ENCODE data around the gene SHB. TPM values are rescaled to one million over a fixed set of nuclear protein-coding genes. Genes with fewer than 3 reads are reported as not detected.
A peak's percentile ranks its signal among the peaks of the same experiment; 100 is the strongest.

The SHB gene
- total and polyA plus RNA-seq, 2 of the 13 experiments (the other 11 are each of a cell fraction or from before 2014, with no cell fraction given): 19.4 to 20.7 TPM

DNA sequence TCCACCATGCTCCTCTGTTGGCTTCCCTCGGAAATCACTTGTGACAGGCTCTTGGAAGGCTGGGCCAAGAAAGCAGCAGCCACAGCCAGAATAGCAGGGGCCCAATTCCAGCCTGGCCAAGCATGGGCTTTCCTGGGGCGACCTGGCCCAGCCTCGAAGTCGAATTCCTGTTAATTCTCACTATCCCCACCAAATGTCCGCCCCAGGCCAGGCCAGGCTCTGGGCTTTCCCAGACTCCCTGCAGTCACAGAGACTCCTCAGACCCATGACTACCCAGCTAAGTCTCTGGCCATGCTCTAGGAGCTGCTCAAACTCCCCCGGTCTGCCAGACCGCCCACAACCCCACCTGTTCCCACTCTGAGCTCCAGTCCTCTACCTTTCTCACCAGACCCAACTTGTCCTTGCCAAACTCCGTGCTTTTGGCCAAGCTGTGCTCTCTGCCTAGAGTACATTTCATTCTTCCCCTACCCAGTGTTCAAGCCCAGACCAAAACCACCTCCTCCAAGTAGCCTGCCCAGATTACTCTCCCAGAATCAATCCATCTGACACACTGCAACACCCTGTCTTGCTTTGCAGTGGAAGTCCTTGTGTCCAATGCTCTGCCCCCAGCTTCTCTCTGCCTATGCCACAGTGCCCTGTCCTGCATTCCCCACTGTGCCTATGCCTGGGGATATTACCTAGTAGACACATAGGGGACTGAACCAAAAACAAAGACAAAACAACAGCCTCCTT is 26.2 kb downstream of the SHB start:
- WGBS (ENCODE audit: low lambda C conversion rate): 97% methylated on average over 4 of the region's 8 CpGs
- in situ Hi-C loops (cut with HindIII; ENCODE audit: extremely low pct_ligation_motif_present, low pct_unique_long_range_greater_than_20kb): no loop called here

DNA sequence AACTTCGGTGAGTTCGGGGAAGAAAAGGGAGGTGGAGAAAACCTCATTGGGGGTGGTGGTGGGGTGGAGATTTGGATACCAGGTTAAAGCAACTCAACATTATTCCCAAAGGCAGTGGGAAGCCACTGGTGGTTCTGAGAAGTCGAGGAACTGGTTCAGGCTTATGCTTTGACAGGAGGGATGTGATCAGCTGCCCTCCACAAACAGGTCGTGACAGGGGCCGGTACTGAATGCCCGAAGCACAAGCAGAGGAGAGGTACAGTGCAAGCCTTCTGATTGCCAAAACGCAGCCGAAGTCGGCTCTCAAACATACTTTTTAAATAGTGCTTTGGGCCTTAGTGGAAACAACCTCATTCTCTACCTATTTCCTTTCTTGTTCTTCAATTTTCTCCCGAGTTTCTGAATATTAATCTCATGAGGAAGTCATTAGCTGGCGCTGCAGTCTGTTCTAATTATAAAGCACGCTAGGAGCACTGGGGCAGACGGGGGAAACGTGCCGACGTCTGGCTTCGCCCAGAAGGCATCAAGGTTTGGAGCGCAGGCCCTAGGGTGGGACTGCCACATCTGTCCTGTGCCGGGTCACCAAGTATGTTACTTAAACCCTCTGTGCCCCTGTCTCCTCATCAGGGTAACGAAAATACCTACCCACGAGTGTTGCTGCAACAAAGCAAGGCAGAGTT is 27.3 kb downstream of the SHB start:
- in situ Hi-C loops (cut with HindIII; ENCODE audit: extremely low pct_ligation_motif_present, low pct_unique_long_range_greater_than_20kb) (no loop called here), intact Hi-C loops (cut with micrococcal nuclease; ENCODE audit: unreplicated experiment) (loop anchor here (10.0 kb wide), 1 partner anchor 393 kb away; no protein-coding TSS in a partner anchor)
- peaks cover 31% of the 10 kb centered on the region; the same call in 1 of the 2 replicates for H4K20me1 ChIP-seq (ENCODE audit: insufficient read depth, low read length)
- H3K9me3 ChIP-seq (ENCODE audit: low read length): no peaks in the 10 kb centered on the region
- H2AFZ ChIP-seq (ENCODE audit: low read length): no peak overlapping the region
- no peak overlapping the region for H3K9ac ChIP-seq (ENCODE audit: insufficient read depth, low read depth, low read length)
- no peak overlapping the region for H3K4me2 ChIP-seq (ENCODE audit: low read depth, low read length)
- no peak overlapping the region for H3K4me3 ChIP-seq (replicated peaks in 1 of 3; ENCODE audit: insufficient read depth in 1 of 3, low read depth in 2 of 3, low read length in 3 of 3)
- WGBS (ENCODE audit: low lambda C conversion rate): 96% methylated on average over 21 of the region's 21 CpGs
- TF ChIP-seq NFKBIZ (CRISPR knock-in tag; IDR thresholded peaks at IDR 0.05) (no peak), ZNF761 (CRISPR knock-in tag; conservative IDR thresholded peaks at IDR 0.05) (no peak), MEIS1 (CRISPR knock-in tag; IDR thresholded peaks at IDR 0.05; ENCODE audit: borderline replicate concordance) (no peak), MXI1 (IDR thresholded peaks at IDR 0.05; ENCODE audit: borderline replicate concordance, low read depth, low read length) (no peak), TOPORS (CRISPR knock-in tag; IDR thresholded peaks at IDR 0.05) (no peak), ZSCAN9 (CRISPR knock-in tag; IDR thresholded peaks at IDR 0.05; ENCODE audit: borderline replicate concordance) (no peak)
- peaks cover 94% of the 10 kb centered on the region for H3K4me1 ChIP-seq (ENCODE audit: insufficient read depth, low read length)
- no peak overlapping the region for H3K27ac ChIP-seq (ENCODE audit: extremely low read length, insufficient read depth, low read length)
- DNase-seq (ENCODE audit: low spot score) (no peak), ATAC-seq (no peak), FAIRE-seq (no peak)
- BruUV-seq (replicated peaks): no TSS peak
- H3K79me2 ChIP-seq (ENCODE audit: insufficient read depth, low read length): peaks cover 98% of the 10 kb centered on the region
- H3K36me3 ChIP-seq (replicated peaks in 1 of 2; ENCODE audit: control insufficient read depth in 1 of 2, insufficient read depth in 2 of 2, low read length in 2 of 2): peaks cover 8 to 46% of the 10 kb centered on the region in 2 experiments
- H3K27me3 ChIP-seq (ENCODE audit: control insufficient read depth in 1 of 2, insufficient read depth in 2 of 2, low read length in 2 of 2): no peaks in the 10 kb centered on the region
- ChIA-PET CTCF (ENCODE audit: low intra/inter-chr PET ratio, low total read pairs) (no interaction called here), POLR2A (no interaction called here)

More for the DNA sequence above, 26.2 kb downstream of the SHB start:
- H3K4me2 ChIP-seq (ENCODE audit: low read depth, low read length): no peak overlapping the region
- DNase-seq (ENCODE audit: low spot score): no peak
- intact Hi-C loops (cut with micrococcal nuclease; ENCODE audit: unreplicated experiment): loop anchor here (10.0 kb wide), 1 partner anchor 392 kb away; no protein-coding TSS in a partner anchor
- H3K27me3 ChIP-seq (ENCODE audit: control insufficient read depth in 1 of 2, insufficient read depth in 2 of 2, low read length in 2 of 2): no peaks in the 10 kb centered on the region
- no peak for ATAC-seq
- no peak for FAIRE-seq
- CTCF ChIA-PET (ENCODE audit: low intra/inter-chr PET ratio, low total read pairs): no interaction called here
- H3K79me2 ChIP-seq (ENCODE audit: insufficient read depth, low read length): peaks cover 94% of the 10 kb centered on the region
- no peak overlapping the region for H3K4me3 ChIP-seq (replicated peaks in 1 of 3; ENCODE audit: insufficient read depth in 1 of 3, low read depth in 2 of 3, low read length in 3 of 3)
- H3K9ac ChIP-seq (ENCODE audit: insufficient read depth, low read depth, low read length): no peak overlapping the region
- H4K20me1 ChIP-seq (ENCODE audit: insufficient read depth, low read length): peaks cover 20% of the 10 kb centered on the region; the same call in 1 of the 2 replicates
- peaks cover 8 to 39% of the 10 kb centered on the region in 2 experiments for H3K36me3 ChIP-seq (replicated peaks in 1 of 2; ENCODE audit: control insufficient read depth in 1 of 2, insufficient read depth in 2 of 2, low read length in 2 of 2)
- TF ChIP-seq, protein P1, sequence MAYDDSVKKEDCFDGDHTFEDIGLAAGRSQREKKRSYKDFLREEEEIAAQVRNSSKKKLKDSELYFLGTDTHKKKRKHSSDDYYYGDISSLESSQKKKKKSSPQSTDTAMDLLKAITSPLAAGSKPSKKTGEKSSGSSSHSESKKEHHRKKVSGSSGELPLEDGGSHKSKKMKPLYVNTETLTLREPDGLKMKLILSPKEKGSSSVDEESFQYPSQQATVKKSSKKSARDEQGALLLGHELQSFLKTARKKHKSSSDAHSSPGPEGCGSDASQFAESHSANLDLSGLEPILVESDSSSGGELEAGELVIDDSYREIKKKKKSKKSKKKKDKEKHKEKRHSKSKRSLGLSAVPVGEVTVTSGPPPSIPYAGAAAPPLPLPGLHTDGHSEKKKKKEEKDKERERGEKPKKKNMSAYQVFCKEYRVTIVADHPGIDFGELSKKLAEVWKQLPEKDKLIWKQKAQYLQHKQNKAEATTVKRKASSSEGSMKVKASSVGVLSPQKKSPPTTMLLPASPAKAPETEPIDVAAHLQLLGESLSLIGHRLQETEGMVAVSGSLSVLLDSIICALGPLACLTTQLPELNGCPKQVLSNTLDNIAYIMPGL (CRISPR knock-in tag; IDR thresholded peaks at IDR 0.05; ENCODE audit: borderline replicate concordance in 1 of 2, low read depth in 1 of 2): no peak
- TF ChIP-seq RBM22 (optimal IDR thresholded peaks at IDR 0.05; ENCODE audit: low read length): peak; percentile 6
- POLR2A ChIA-PET: no interaction called here
- H3K4me1 ChIP-seq (ENCODE audit: insufficient read depth, low read length): peaks cover 93% of the 10 kb centered on the region
- no TSS peak for BruUV-seq (replicated peaks)
- H3K9me3 ChIP-seq (ENCODE audit: low read length): no peaks in the 10 kb centered on the region
- peak overlapping the region; percentile 17 for H3K27ac ChIP-seq (ENCODE audit: extremely low read length, insufficient read depth, low read length)
- H2AFZ ChIP-seq (ENCODE audit: low read length): no peak overlapping the region

Data from HepG2 (cell line).